Natural killer cell (primary cell): ENCODE results near the gene RACK1. TPM values are rescaled to one million over a fixed set of nuclear protein-coding genes. Genes with fewer than 3 reads are reported as not detected.
"Not testable (repeated sequence)": the region's sequence is repeated elsewhere in the genome, so short reads cannot be mapped to it uniquely, and the experiment has no call there.

Source experiments
- ATAC-seq, 3 donors: fragments of 150-1000 bp in 2 of 3; fragments of 200-7000 bp in 1 of 3; cut with Tn5 transposase; 1 replicate in 1 of 3; 2 replicates in 2 of 3; pipeline ENCODE4 v1.10.0; 2021; ENCODE audit warnings: mild to moderate bottlenecking in 2 of 3, moderate library complexity in 2 of 3
- DNase-seq, 2 donors: peaks; one replicate each; pipeline versions ENCODE4 v3.0.0 to v3.0.0-alpha.2; 2013 to 2021; ENCODE audit warnings: mixed read lengths in 1 of 2
- H3K27ac ChIP-seq: one replicate; pipeline ENCODE4 v1.5.1; 2013; ENCODE audit warnings: mild to moderate bottlenecking, low read length
- H3K27me3 ChIP-seq: one replicate; pipeline ENCODE4 v1.6.1; 2013; ENCODE audit warnings: low read length; ENCODE audit not compliant: control insufficient read depth, insufficient read depth
- H3K36me3 ChIP-seq: one replicate; pipeline ENCODE4 v1.6.1; 2013; ENCODE audit warnings: low read length; ENCODE audit not compliant: control insufficient read depth, insufficient read depth
- H3K4me1 ChIP-seq: one replicate; pipeline ENCODE4 v1.6.1; 2013; ENCODE audit warnings: low read length; ENCODE audit not compliant: control insufficient read depth, insufficient read depth
- H3K4me3 ChIP-seq: one replicate; pipeline ENCODE4 v1.5.1; 2013; ENCODE audit warnings: low read length
- H3K9me3 ChIP-seq: one replicate; pipeline ENCODE4 v1.6.1; 2013; ENCODE audit warnings: low read length; ENCODE audit not compliant: control insufficient read depth, insufficient read depth
- H3K27ac Mint-ChIP-seq, 2 donors: one replicate each; pipeline ENCODE4 v1.8.0; 2022; ENCODE audit warnings: mild to moderate bottlenecking in 2 of 2, mixed read lengths in 2 of 2, moderate library complexity in 1 of 2
- H3K27me3 Mint-ChIP-seq, 2 donors: one replicate each; pipeline ENCODE4 v1.8.0; 2022; ENCODE audit warnings: low read depth in 2 of 2, mixed read lengths in 2 of 2
- H3K36me3 Mint-ChIP-seq: one replicate; pipeline ENCODE4 v1.8.0; 2022; ENCODE audit warnings: mixed read lengths
- H3K4me1 Mint-ChIP-seq, 2 donors: one replicate each; pipeline ENCODE4 v1.8.0; 2022; ENCODE audit warnings: mixed read lengths in 2 of 2
- H3K4me3 Mint-ChIP-seq: one replicate; pipeline ENCODE4 v1.8.0; 2022; ENCODE audit warnings: mild to moderate bottlenecking, moderate library complexity, mixed read lengths
- H3K9me3 Mint-ChIP-seq, 2 donors: one replicate each; pipeline ENCODE4 v1.8.0; 2022; ENCODE audit warnings: mixed read lengths in 2 of 2
- WGBS: methylation state at CpG from one replicate; pipeline ENCODE4 v1.1.7; 2013; ENCODE audit warnings: missing lambda C conversion rate; ENCODE audit not compliant: insufficient coverage; 5-methylcytosine and 5-hydroxymethylcytosine counted together
- intact Hi-C: fragments of 100-400 bp; cut with micrococcal nuclease; formaldehyde crosslinking; loops from one replicate; pipeline ENCODE4 v1.14.2; 2022
- total RNA-seq, 4 donors: library from RNA; stranded (reverse); fragments of 120-200 nt in 1 of 4; gene quantifications; one replicate each; pipeline versions ENCODE4 v1.2.3 to v1.2.4, GENCODE V29; 2013 to 2022
- TF ChIP-seq, protein P1 (sequence below): fragments of 200-600 bp; IDR thresholded peaks from one replicate; pipeline ENCODE4 v1.8.0; 2022; ENCODE audit warnings: antibody characterized with exemption

RACK1 gene
- total RNA-seq, 3 donors from 2014 or later (not counting 1 experiment from before 2014, with no cell fraction given) = 1,089 to 1,233 (median 1,138) TPM

DNA sequence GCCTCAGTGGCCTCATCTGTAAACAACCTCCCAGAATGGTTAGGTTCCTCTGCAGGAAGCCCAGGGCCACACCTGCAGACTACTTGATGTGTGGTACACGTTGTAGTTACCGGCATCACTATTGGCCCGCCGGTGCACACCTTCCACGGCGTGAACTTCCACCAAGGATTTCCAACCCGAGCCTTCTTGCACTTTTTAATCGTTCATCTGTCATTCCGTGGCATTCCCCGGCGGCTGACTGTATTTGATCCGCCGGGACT is 26.0 kb downstream of the RACK1 start:
- peak overlapping the region; percentile 71 for H3K27ac ChIP-seq
- H3K36me3 ChIP-seq = no peaks in the 10 kb centered on the region
- Mint-ChIP-seq H3K4me3 (peak overlapping the region; percentile 94), H3K36me3 (peaks cover 6% of the 10 kb centered on the region), H3K4me1 (peaks cover 50 to 56% of the 10 kb centered on the region in 2 donors), H3K27me3 (peaks cover 2 to 9% of the 10 kb centered on the region in 2 donors), H3K9me3 (no peaks in the 10 kb centered on the region), H3K27ac (peak overlapping the region; percentile 93 to 99)
- no peaks in the 10 kb centered on the region for H3K27me3 ChIP-seq
- peak; percentile 3 to 15 (median 5) for ATAC-seq
- peak overlapping the region; percentile 61 for H3K4me3 ChIP-seq
- H3K4me1 ChIP-seq = peaks cover 58% of the 10 kb centered on the region
- WGBS = 4% methylated on average over 13 of the region's 13 CpGs
- TF ChIP-seq, protein P1, sequence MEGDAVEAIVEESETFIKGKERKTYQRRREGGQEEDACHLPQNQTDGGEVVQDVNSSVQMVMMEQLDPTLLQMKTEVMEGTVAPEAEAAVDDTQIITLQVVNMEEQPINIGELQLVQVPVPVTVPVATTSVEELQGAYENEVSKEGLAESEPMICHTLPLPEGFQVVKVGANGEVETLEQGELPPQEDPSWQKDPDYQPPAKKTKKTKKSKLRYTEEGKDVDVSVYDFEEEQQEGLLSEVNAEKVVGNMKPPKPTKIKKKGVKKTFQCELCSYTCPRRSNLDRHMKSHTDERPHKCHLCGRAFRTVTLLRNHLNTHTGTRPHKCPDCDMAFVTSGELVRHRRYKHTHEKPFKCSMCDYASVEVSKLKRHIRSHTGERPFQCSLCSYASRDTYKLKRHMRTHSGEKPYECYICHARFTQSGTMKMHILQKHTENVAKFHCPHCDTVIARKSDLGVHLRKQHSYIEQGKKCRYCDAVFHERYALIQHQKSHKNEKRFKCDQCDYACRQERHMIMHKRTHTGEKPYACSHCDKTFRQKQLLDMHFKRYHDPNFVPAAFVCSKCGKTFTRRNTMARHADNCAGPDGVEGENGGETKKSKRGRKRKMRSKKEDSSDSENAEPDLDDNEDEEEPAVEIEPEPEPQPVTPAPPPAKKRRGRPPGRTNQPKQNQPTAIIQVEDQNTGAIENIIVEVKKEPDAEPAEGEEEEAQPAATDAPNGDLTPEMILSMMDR = no peak
- peak; percentile 39 to 74 for DNase-seq
- intact Hi-C loops = loop anchor here (1.0 kb wide), 2 partner anchors 10 to 29 kb away; no protein-coding TSS in a partner anchor
- no peaks in the 10 kb centered on the region for H3K9me3 ChIP-seq

GRCh38 chr5:181217111-181217802 is 26.4 kb downstream of the RACK1 start:
- intact Hi-C loops = loop anchor here (1.0 kb wide), 1 partner anchor 29 kb away; no protein-coding TSS in a partner anchor
- no peaks in the 10 kb centered on the region for H3K9me3 ChIP-seq
- peak overlapping the region; percentile 61 for H3K4me3 ChIP-seq
- peak overlapping the region; percentile 94 for H3K4me3 Mint-ChIP-seq
- H3K9me3 Mint-ChIP-seq = no peaks in the 10 kb centered on the region
- 1% methylated on average over 46 of the region's 46 CpGs for WGBS
- H3K27ac Mint-ChIP-seq = peak overlapping the region; percentile 93 to 99
- peaks cover 6% of the 10 kb centered on the region for H3K36me3 Mint-ChIP-seq
- no peaks in the 10 kb centered on the region for H3K27me3 ChIP-seq
- peaks cover 45 to 52% of the 10 kb centered on the region in 2 donors for H3K4me1 Mint-ChIP-seq
- TF ChIP-seq, protein P1 = no peak
- DNase-seq (peak; percentile 67 to 84), ATAC-seq (peak; percentile 46 to 73 (median 51))
- H3K4me1 ChIP-seq = peaks cover 53% of the 10 kb centered on the region
- H3K36me3 ChIP-seq = no peaks in the 10 kb centered on the region
- peaks cover 1 to 9% of the 10 kb centered on the region in 2 donors for H3K27me3 Mint-ChIP-seq
- H3K27ac ChIP-seq = peak overlapping the region; percentile 71

DNA sequence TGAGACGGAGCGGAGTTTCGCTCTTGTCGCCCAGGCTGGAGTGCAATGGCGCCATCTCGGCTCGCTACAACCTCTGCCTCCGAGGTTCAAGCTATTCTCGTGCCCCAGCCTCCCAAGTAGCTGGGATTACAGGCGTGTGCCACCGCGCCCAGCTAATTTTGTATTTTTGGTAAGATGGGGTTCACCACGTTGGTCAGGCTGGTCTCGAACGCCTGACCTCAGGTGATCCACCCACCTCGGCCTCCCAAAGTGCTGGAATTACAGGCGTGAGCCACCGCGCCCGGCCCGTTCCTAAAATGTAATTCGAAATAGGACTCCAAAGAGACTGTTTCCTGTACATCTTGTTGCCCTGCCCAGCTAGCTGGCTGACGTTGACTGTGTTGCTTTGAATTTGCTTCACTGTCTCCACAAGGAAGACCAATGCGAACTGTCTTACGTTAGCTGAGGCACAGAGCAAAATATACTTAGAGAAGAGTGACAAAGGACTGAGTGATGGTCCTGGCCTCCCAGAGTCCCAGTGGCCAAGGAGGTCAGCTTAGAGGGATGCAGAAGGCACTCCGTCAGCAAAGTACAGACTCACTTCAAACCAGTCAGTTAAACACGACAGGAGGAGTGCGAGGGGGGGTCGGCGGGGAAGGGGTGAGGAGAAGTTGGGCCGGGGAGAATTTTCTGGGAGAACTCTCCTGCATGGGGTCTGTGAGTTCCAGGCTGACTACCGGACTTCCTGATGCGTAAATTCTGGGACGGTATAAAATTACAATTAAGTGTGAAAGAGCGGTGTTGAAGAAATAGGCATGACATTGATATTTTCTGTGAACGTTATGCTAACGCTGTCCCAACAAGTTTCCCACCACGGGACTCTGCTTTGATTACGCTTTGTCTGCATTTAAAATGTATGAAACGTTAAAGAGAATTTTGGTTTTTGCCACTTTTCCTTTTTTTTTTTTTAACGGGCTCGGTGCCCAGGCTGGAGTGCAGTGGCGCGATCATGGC is 27.4 kb downstream of the RACK1 start:
- peak overlapping the region; percentile 16 for H3K27ac ChIP-seq
- H3K4me3 ChIP-seq = peak overlapping the region; percentile 61
- H3K9me3 ChIP-seq = no peaks in the 10 kb centered on the region
- H3K9me3 Mint-ChIP-seq = no peaks in the 10 kb centered on the region
- peaks cover 0 to 9% of the 10 kb centered on the region in 2 donors for H3K27me3 Mint-ChIP-seq
- no peaks in the 10 kb centered on the region for H3K36me3 ChIP-seq
- ATAC-seq = peak in 2 of 3 donors; percentile 26 to 34
- peak overlapping the region; percentile 93 to 99 for H3K27ac Mint-ChIP-seq
- H3K27me3 ChIP-seq = no peaks in the 10 kb centered on the region
- WGBS = 29% methylated on average over 42 of the region's 44 CpGs
- no peaks in the 10 kb centered on the region for H3K36me3 Mint-ChIP-seq
- TF ChIP-seq, protein P1 = no peak
- H3K4me1 Mint-ChIP-seq = peaks cover 35 to 42% of the 10 kb centered on the region in 2 donors
- peak; percentile 28 to 64 for DNase-seq
- peaks cover 44% of the 10 kb centered on the region for H3K4me1 ChIP-seq
- H3K4me3 Mint-ChIP-seq = peak overlapping the region; percentile 90
- intact Hi-C loops = no loop called here

DNA sequence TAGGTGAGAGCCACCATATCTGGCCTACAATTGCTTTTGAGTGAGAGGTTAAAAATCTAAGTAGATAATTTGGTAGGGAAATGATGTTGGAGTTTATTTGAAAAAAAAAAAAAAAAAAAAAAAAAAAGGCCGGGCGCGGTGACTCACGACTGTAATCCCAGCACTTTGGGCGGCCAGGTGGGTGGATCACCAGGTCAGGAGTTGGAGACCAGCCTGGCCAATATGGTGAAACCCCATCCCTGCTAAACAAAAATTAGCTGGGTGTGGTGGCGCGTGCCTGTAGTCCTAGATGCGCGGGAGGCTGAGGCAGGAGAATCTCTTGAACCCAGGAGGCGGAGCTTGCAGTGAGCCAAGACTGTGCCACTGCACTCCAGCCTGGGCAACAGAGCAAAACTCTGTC is 29.5 kb downstream of the RACK1 start:
- Mint-ChIP-seq H3K4me3 (peak overlapping the region; percentile 40), H3K4me1 (peaks cover 21 to 24% of the 10 kb centered on the region in 2 donors)
- H3K27me3 ChIP-seq, intact Hi-C loops, H3K36me3 Mint-ChIP-seq, H3K36me3 ChIP-seq, H3K9me3 Mint-ChIP-seq, H3K27me3 Mint-ChIP-seq, H3K27ac ChIP-seq, H3K9me3 ChIP-seq, H3K4me3 ChIP-seq, ATAC-seq, H3K27ac Mint-ChIP-seq, DNase-seq: not testable (repeated sequence)
- H3K4me1 ChIP-seq = peaks cover 30% of the 10 kb centered on the region
- WGBS = 94% methylated on average over 10 of the region's 10 CpGs
